Mesenchymal stem cell (in vitro differentiated cells and primary cell): ENCODE results near the gene USP15.
"Not testable (repeated sequence)": the region's sequence is repeated elsewhere in the genome, so short reads cannot be mapped to it uniquely, and the experiment has no call there.

Experiments used
- DNase-seq: peaks from one replicate; pipeline ENCODE4 v3.0.0-alpha.2; 2013
- H2AFZ ChIP-seq: one replicate; pipeline ENCODE4 v1.6.1; 2013; ENCODE audit warnings: low read depth, mild to moderate bottlenecking, control low read depth, inconsistent platforms, low read length, moderate library complexity
- H2AK5ac ChIP-seq: 2 replicates; pipeline ENCODE4 v1.6.1; 2013; ENCODE audit warnings: low read length, moderate library complexity, mild to moderate bottlenecking, inconsistent platforms; ENCODE audit not compliant: severe bottlenecking
- H2BK120ac ChIP-seq: one replicate; pipeline ENCODE4 v1.6.1; 2013; ENCODE audit warnings: low read depth, mild to moderate bottlenecking, inconsistent platforms, low read length, moderate library complexity
- H2BK12ac ChIP-seq, 2 experiments: one replicate each; pipeline ENCODE4 v1.6.1; 2013; ENCODE audit warnings: inconsistent platforms in 2 of 2, low read length in 2 of 2, mild to moderate bottlenecking in 2 of 2, moderate library complexity in 2 of 2, control low read depth in 1 of 2
- H2BK15ac ChIP-seq: one replicate; pipeline ENCODE4 v1.6.1; 2013; ENCODE audit warnings: mild to moderate bottlenecking, low read depth, inconsistent platforms; ENCODE audit not compliant: poor library complexity, severe bottlenecking
- H2BK5ac ChIP-seq: 2 replicates; pipeline ENCODE4 v1.6.1; 2013; ENCODE audit warnings: low read depth, mild to moderate bottlenecking, low read length, control low read depth, inconsistent platforms; ENCODE audit not compliant: poor library complexity, severe bottlenecking
- H3K14ac ChIP-seq, 2 experiments: one replicate each; pipeline ENCODE4 v1.6.1; 2013; ENCODE audit warnings: inconsistent platforms in 2 of 2, low read length in 2 of 2, control low read depth in 1 of 2, mild to moderate bottlenecking in 1 of 2, moderate library complexity in 1 of 2
- H3K18ac ChIP-seq, 2 experiments: one replicate each; pipeline ENCODE4 v1.6.1; 2013; ENCODE audit warnings: inconsistent platforms in 2 of 2, low read length in 2 of 2, control low read depth in 1 of 2, low read depth in 1 of 2, mild to moderate bottlenecking in 1 of 2
- H3K23ac ChIP-seq, 2 experiments: one replicate each; pipeline ENCODE4 v1.6.1; 2013; ENCODE audit warnings: inconsistent platforms in 2 of 2, low read length in 2 of 2, mild to moderate bottlenecking in 2 of 2, moderate library complexity in 2 of 2, control low read depth in 1 of 2
- H3K27ac ChIP-seq: 2 replicates; pipeline ENCODE4 v1.5.1; 2013; ENCODE audit warnings: mild to moderate bottlenecking, moderate library complexity, low read length, control low read depth, inconsistent platforms; ENCODE audit not compliant: poor library complexity, severe bottlenecking
- H3K27me3 ChIP-seq, 2 experiments: 2 replicates each; pipeline versions ENCODE4 v1.6.1 to v1.7.0; 2013; ENCODE audit warnings: low read length in 2 of 2, mild to moderate bottlenecking in 2 of 2, moderate library complexity in 2 of 2, control low read depth in 1 of 2, inconsistent platforms in 1 of 2; ENCODE audit not compliant: control insufficient read depth in 1 of 2, insufficient read depth in 1 of 2
- H3K36me3 ChIP-seq, 2 experiments: 2 replicates each; pipeline versions ENCODE4 v1.6.1 to v1.7.0; 2013; ENCODE audit warnings: low read length in 2 of 2, control low read depth in 1 of 2, inconsistent platforms in 1 of 2, low read depth in 1 of 2, mild to moderate bottlenecking in 1 of 2; ENCODE audit not compliant: insufficient read depth in 2 of 2, control insufficient read depth in 1 of 2
- H3K4ac ChIP-seq, 2 experiments: one replicate each; pipeline ENCODE4 v1.6.1; 2013; ENCODE audit warnings: inconsistent platforms in 2 of 2, low read length in 2 of 2, mild to moderate bottlenecking in 2 of 2, moderate library complexity in 2 of 2, control low read depth in 1 of 2, low read depth in 1 of 2
- H3K4me1 ChIP-seq: 2 replicates; pipeline ENCODE4 v1.6.1; 2013; ENCODE audit warnings: low read depth, low read length, control low read depth; ENCODE audit not compliant: control insufficient read depth, insufficient read depth
- H3K4me2 ChIP-seq: 2 replicates; pipeline ENCODE4 v1.6.1; 2013; ENCODE audit warnings: low read length, mild to moderate bottlenecking, inconsistent platforms; ENCODE audit not compliant: poor library complexity, severe bottlenecking
- H3K4me3 ChIP-seq, 2 experiments: 2 replicates each; pipeline versions ENCODE4 v1.5.1 to v1.7.0; 2013; ENCODE audit warnings: low read length in 2 of 2, mild to moderate bottlenecking in 2 of 2, control low read depth in 1 of 2, low read depth in 1 of 2; ENCODE audit not compliant: insufficient read depth in 1 of 2
- H3K79me1 ChIP-seq: replicated peaks from 2 replicates; pipeline ENCODE4 v1.6.1; 2013; ENCODE audit warnings: mild to moderate bottlenecking, control low read depth, low read length, inconsistent platforms; ENCODE audit not compliant: poor library complexity, severe bottlenecking
- H3K9ac ChIP-seq: 2 replicates; pipeline ENCODE4 v1.7.0; 2013; ENCODE audit warnings: mild to moderate bottlenecking, low read length, moderate library complexity
- H3K9me3 ChIP-seq: 2 replicates; pipeline ENCODE4 v1.7.0; 2013; ENCODE audit warnings: mild to moderate bottlenecking, low read length; ENCODE audit not compliant: control insufficient read depth
- H4K8ac ChIP-seq: one replicate; pipeline ENCODE4 v1.6.1; 2013; ENCODE audit warnings: inconsistent platforms, mild to moderate bottlenecking, low read length, moderate library complexity
- H4K91ac ChIP-seq: one replicate; pipeline ENCODE4 v1.6.1; 2013; ENCODE audit warnings: mild to moderate bottlenecking, low read length, inconsistent platforms
- WGBS: methylation state at CpG from one replicate; pipeline ENCODE4 v1.1.7; 2013; ENCODE audit warnings: mixed read lengths; 5-methylcytosine and 5-hydroxymethylcytosine counted together

USP15 gene

GRCh38 chr12:62351326-62351725, 91.1 kb downstream of the USP15 start:
- Histone ChIP-seq H3K36me3 (peaks cover 3 to 20% of the 10 kb centered on the region in 2 experiments), H3K79me1 (peaks cover 3% of the 10 kb centered on the region), H3K9ac (no peak overlapping the region), H4K91ac (no peak overlapping the region), H3K4me3 (no peak overlapping the region), H3K23ac (no peak overlapping the region), H3K14ac (no peak overlapping the region), H4K8ac (no peak overlapping the region), H2AK5ac (no peak overlapping the region), H2BK15ac (no peak overlapping the region), H3K4ac (no peak overlapping the region), H3K4me1 (peaks cover 2% of the 10 kb centered on the region), H2BK120ac (no peak overlapping the region), H3K9me3 (no peaks in the 10 kb centered on the region), H3K27me3 (no peaks in the 10 kb centered on the region), H2BK5ac (no peak overlapping the region), H3K27ac (no peak overlapping the region), H2BK12ac (no peak overlapping the region), H3K4me2 (no peak overlapping the region), H3K18ac (no peak overlapping the region), H2AFZ (no peak overlapping the region)
- WGBS = no CpG with 5 or more reads among the region's 1 CpG
- no peak for DNase-seq

DNA sequence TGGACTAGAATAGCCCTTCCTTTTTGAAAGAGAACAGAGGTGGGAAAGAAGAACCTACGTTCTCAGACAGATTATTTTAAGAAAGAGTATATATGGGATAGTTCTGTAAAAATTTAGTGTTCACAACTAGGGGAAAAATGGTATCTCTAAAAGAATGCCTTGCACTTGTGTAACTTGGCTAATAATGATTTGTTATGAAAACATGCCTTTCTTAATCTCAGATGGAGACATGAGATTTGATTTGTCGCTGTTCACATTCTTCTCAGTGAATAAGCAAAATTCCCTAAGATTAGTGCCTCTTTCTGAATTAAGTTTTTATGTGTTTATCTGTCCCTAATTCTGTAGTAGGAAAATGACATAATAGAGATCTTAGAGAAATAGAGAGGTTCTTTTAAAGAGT, 100.8 kb downstream of the USP15 start:
- no peak overlapping the region for H3K27ac ChIP-seq
- H3K23ac ChIP-seq = no peak overlapping the region
- H2BK5ac ChIP-seq = no peak overlapping the region
- H3K79me1 ChIP-seq = peaks cover 4% of the 10 kb centered on the region
- H3K4me2 ChIP-seq = no peak overlapping the region
- no peak overlapping the region for H2BK120ac ChIP-seq
- H3K27me3 ChIP-seq = no peaks in the 10 kb centered on the region
- H3K4ac ChIP-seq = no peak overlapping the region
- 100% methylated on average over 1 of the region's 2 CpGs for WGBS
- no peak overlapping the region for H3K9ac ChIP-seq
- H2BK12ac ChIP-seq = no peak overlapping the region
- H3K4me1 ChIP-seq = no peaks in the 10 kb centered on the region
- H3K36me3 ChIP-seq = peaks cover 0 to 28% of the 10 kb centered on the region in 2 experiments
- DNase-seq = no peak
- no peak overlapping the region for H4K8ac ChIP-seq
- no peak overlapping the region for H2AFZ ChIP-seq
- no peak overlapping the region for H2BK15ac ChIP-seq
- no peak overlapping the region for H3K18ac ChIP-seq
- H3K9me3 ChIP-seq = peaks cover 5% of the 10 kb centered on the region
- H2AK5ac ChIP-seq = no peak overlapping the region
- H3K4me3 ChIP-seq = no peak overlapping the region
- no peak overlapping the region for H4K91ac ChIP-seq
- no peak overlapping the region for H3K14ac ChIP-seq

DNA sequence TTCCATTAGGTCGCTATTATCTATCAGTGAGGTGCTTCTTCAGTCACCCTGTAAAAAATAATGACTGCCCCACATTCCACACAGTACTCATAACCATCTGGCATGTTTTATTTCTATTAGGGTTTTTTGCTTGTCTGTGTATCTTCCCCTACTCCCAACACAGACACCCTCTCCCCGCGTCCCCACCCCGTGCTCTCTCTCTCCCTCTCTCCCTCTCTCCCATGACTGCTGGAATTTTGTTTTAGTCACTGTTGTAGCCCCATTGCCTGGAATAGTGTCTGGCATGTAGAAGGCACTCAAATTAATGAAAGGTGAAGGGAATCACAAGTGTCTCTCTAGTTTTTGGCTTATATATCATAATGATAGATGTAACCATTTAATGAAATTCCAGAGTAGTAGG, 103.3 kb downstream of the USP15 start:
- no peak overlapping the region for H3K4me3 ChIP-seq
- no peak overlapping the region for H3K27ac ChIP-seq
- peaks cover 7% of the 10 kb centered on the region for H3K79me1 ChIP-seq
- no peak overlapping the region for H2BK120ac ChIP-seq
- H2BK15ac ChIP-seq = no peak overlapping the region
- no peak overlapping the region for H3K14ac ChIP-seq
- peaks cover 0 to 15% of the 10 kb centered on the region in 2 experiments for H3K36me3 ChIP-seq
- H4K8ac ChIP-seq = no peak overlapping the region
- no peak overlapping the region for H3K9ac ChIP-seq
- H3K9me3 ChIP-seq = peaks cover 5% of the 10 kb centered on the region
- H3K18ac ChIP-seq = no peak overlapping the region
- H4K91ac ChIP-seq = no peak overlapping the region
- no peaks in the 10 kb centered on the region for H3K4me1 ChIP-seq
- H3K4ac ChIP-seq = no peak overlapping the region
- H3K23ac ChIP-seq = no peak overlapping the region
- no peak for DNase-seq
- 90% methylated on average over 2 of the region's 4 CpGs for WGBS
- H2AK5ac ChIP-seq = no peak overlapping the region
- no peak overlapping the region for H2BK5ac ChIP-seq
- no peak overlapping the region for H2AFZ ChIP-seq
- H3K27me3 ChIP-seq = no peaks in the 10 kb centered on the region
- H3K4me2 ChIP-seq = no peak overlapping the region
- no peak overlapping the region for H2BK12ac ChIP-seq

GRCh38 chr12:62364697-62365096, 104.5 kb downstream of the USP15 start:
- not testable (repeated sequence) for H3K4ac ChIP-seq, H2AFZ ChIP-seq, H3K27me3 ChIP-seq, H3K79me1 ChIP-seq, H3K18ac ChIP-seq, H3K23ac ChIP-seq, H4K8ac ChIP-seq, H3K14ac ChIP-seq, H3K4me3 ChIP-seq, H3K9ac ChIP-seq, H2BK15ac ChIP-seq, H3K4me1 ChIP-seq, H2BK120ac ChIP-seq, H3K9me3 ChIP-seq, H4K91ac ChIP-seq, DNase-seq, H2BK12ac ChIP-seq, H2BK5ac ChIP-seq, H3K4me2 ChIP-seq, H3K27ac ChIP-seq, H3K36me3 ChIP-seq, H2AK5ac ChIP-seq
- WGBS = 100% methylated on average over 1 of the region's 1 CpG
